Fibroblast of lung (primary cell): ENCODE measurements around the gene DLD. TPM values are rescaled to one million over a fixed set of nuclear protein-coding genes. Genes with fewer than 3 reads are reported as not detected.

Source experiments
- DNase-seq, 2 donors: peaks; one replicate each; pipeline versions ENCODE4 v3.0.0 to v3.0.0-alpha.2; 2010; ENCODE audit warnings: low read depth in 2 of 2
- H2AFZ ChIP-seq: 2 replicates; pipeline ENCODE4 v1.5.1; 2012; ENCODE audit warnings: low read length, control low read depth, inconsistent platforms
- H3K27ac ChIP-seq: 2 replicates; pipeline ENCODE4 v1.5.1; 2011; ENCODE audit warnings: low read length, control low read depth; ENCODE audit not compliant: insufficient read depth
- H3K27me3 ChIP-seq: 2 replicates; pipeline ENCODE4 v1.5.1; 2011; ENCODE audit warnings: mild to moderate bottlenecking, low read length; ENCODE audit not compliant: control insufficient read depth, insufficient read depth
- H3K36me3 ChIP-seq: 2 replicates; pipeline ENCODE4 v1.5.1; 2011; ENCODE audit warnings: low read length; ENCODE audit not compliant: control insufficient read depth, insufficient read depth
- H3K4me1 ChIP-seq: 2 replicates; pipeline ENCODE4 v1.5.1; 2011; ENCODE audit warnings: low read length; ENCODE audit not compliant: control insufficient read depth, insufficient read depth; ENCODE audit errors: extremely low read depth
- H3K4me2 ChIP-seq: 2 replicates; pipeline ENCODE4 v1.5.1; 2011; ENCODE audit warnings: low read length, control low read depth; ENCODE audit not compliant: insufficient read depth; ENCODE audit errors: extremely low read depth
- H3K4me3 ChIP-seq, 4 experiments: fragments of 200-600 bp in 1 of 4; sonication (generic) in 1 of 4; replicated peaks in 1 of 4; 2 replicates each; pipeline ENCODE4 v1.5.1; 2011 to 2016; ENCODE audit warnings: low read length in 4 of 4, low read depth in 3 of 4, mild to moderate bottlenecking in 3 of 4, control low read depth in 2 of 4, inconsistent platforms in 1 of 4, mixed read lengths in 1 of 4; ENCODE audit not compliant: insufficient read depth in 1 of 4; ENCODE audit errors: control extremely low read depth in 1 of 4
- H3K79me2 ChIP-seq: 2 replicates; pipeline ENCODE4 v1.5.1; 2012; ENCODE audit warnings: mild to moderate bottlenecking, low read length, inconsistent platforms; ENCODE audit not compliant: control insufficient read depth, insufficient read depth
- H3K9ac ChIP-seq: 2 replicates; pipeline ENCODE4 v1.5.1; 2011; ENCODE audit warnings: mild to moderate bottlenecking, low read length, control low read depth; ENCODE audit not compliant: insufficient read depth
- H3K9me3 ChIP-seq: 2 replicates; pipeline ENCODE4 v1.5.1; 2012; ENCODE audit warnings: low read depth, low read length; ENCODE audit not compliant: control insufficient read depth, insufficient read depth
- H4K20me1 ChIP-seq: 2 replicates; pipeline ENCODE4 v1.5.1; 2011; ENCODE audit warnings: low read length; ENCODE audit not compliant: control insufficient read depth, insufficient read depth; ENCODE audit errors: extremely low read depth
- CTCF ChIP-seq, 2 donors: IDR thresholded peaks in 1 of 2; conservative IDR thresholded peaks in 1 of 2; 1 replicate in 1 of 2; 2 replicates in 1 of 2; pipeline ENCODE4 v1.5.1; 2011 to 2012; ENCODE audit warnings: low read length in 2 of 2, control low read depth in 1 of 2, inconsistent platforms in 1 of 2, low read depth in 1 of 2, mild to moderate bottlenecking in 1 of 2
- EZH2 ChIP-seq: IDR thresholded peaks from 2 replicates; pipeline ENCODE4 v1.5.1; 2012; ENCODE audit warnings: low read length, control low read depth, mild to moderate bottlenecking; ENCODE audit errors: missing control alignments
- polyA plus RNA-seq, 2 donors: library from polyadenylated mRNA; depleted of rRNA in 1 of 2; stranded (reverse) in 1 of 2; unstranded in 1 of 2; fragments of >200 nt; gene quantifications; 2 replicates each; pipeline ENCODE4 v1.2.1, GENCODE V29; 2011 to 2012; ENCODE audit warnings: missing spikeins in 1 of 2
- total RNA-seq: library from RNA; depleted of rRNA; stranded (reverse); fragments of >200 nt; gene quantifications from 2 replicates; pipeline ENCODE4 v1.2.1, GENCODE V29; 2014

Gene DLD
- total and polyA plus RNA-seq, 2 donors (not counting 1 experiment from before 2014, with no cell fraction given) = 48.6 to 160 TPM

- H2AFZ ChIP-seq = no peak overlapping the region
- peak overlapping the region; percentile 68 for H3K27ac ChIP-seq
- H3K4me1 ChIP-seq = peaks cover 29% of the 10 kb centered on the region
Measured at GRCh38 chr7:107938456-107939250, 47.7 kb downstream of the DLD start.

GRCh38 chr7:107939573-107940489 is 48.8 kb downstream of the DLD start:
- H3K27me3 ChIP-seq = no peaks in the 10 kb centered on the region
- peaks cover 29% of the 10 kb centered on the region for H3K4me1 ChIP-seq
- peaks cover 16% of the 10 kb centered on the region for H3K36me3 ChIP-seq
- H3K27ac ChIP-seq = peak overlapping the region; percentile 68
- no peak overlapping the region for H3K9ac ChIP-seq
- no peak overlapping the region for H2AFZ ChIP-seq
- H3K79me2 ChIP-seq = no peaks in the 10 kb centered on the region
- no peak for TF ChIP-seq CTCF (conservative IDR thresholded peaks at IDR 0.05 in 1 of 2, IDR thresholded peaks at IDR 0.05 in 1 of 2; ENCODE audit: low read depth in 1 of 2, low read length in 2 of 2)
- TF ChIP-seq EZH2 = no peak
- H3K4me2 ChIP-seq = no peak overlapping the region
- H3K9me3 ChIP-seq = no peaks in the 10 kb centered on the region
- no peaks in the 10 kb centered on the region for H4K20me1 ChIP-seq
- no peak overlapping the region for H3K4me3 ChIP-seq
- peak; percentile 79 to 95 for DNase-seq

More at GRCh38 chr7:107938456-107939250, 47.7 kb downstream of the DLD start:
- Histone ChIP-seq H3K27me3 (no peaks in the 10 kb centered on the region), H4K20me1 (no peaks in the 10 kb centered on the region), H3K9ac (no peak overlapping the region), H3K79me2 (no peaks in the 10 kb centered on the region), H3K4me2 (peak overlapping the region; percentile 33), H3K36me3 (peaks cover 10% of the 10 kb centered on the region), H3K9me3 (no peaks in the 10 kb centered on the region), H3K4me3 (no peak overlapping the region)
- TF ChIP-seq EZH2 = no peak
- TF ChIP-seq CTCF (conservative IDR thresholded peaks at IDR 0.05 in 1 of 2, IDR thresholded peaks at IDR 0.05 in 1 of 2; ENCODE audit: low read depth in 1 of 2, low read length in 2 of 2) = no peak
- DNase-seq = peak; percentile 57 to 58

- Histone ChIP-seq H3K27ac (no peak overlapping the region), H2AFZ (no peak overlapping the region), H3K27me3 (no peaks in the 10 kb centered on the region), H4K20me1 (no peaks in the 10 kb centered on the region), H3K79me2 (no peaks in the 10 kb centered on the region), H3K4me2 (no peak overlapping the region), H3K4me3 (no peak overlapping the region), H3K36me3 (peaks cover 20% of the 10 kb centered on the region), H3K4me1 (peaks cover 23% of the 10 kb centered on the region), H3K9me3 (no peaks in the 10 kb centered on the region), H3K9ac (no peak overlapping the region)
- TF ChIP-seq EZH2 (no peak), CTCF (conservative IDR thresholded peaks at IDR 0.05 in 1 of 2, IDR thresholded peaks at IDR 0.05 in 1 of 2; ENCODE audit: low read depth in 1 of 2, low read length in 2 of 2) (no peak)
- DNase-seq = no peak
Measured at GRCh38 chr7:107940951-107941350, 50.0 kb downstream of the DLD start.
